Breast epithelium (tissue), 4 donors: Measurements from ENCODE around the gene POLR1C. TPM values are rescaled to one million over a fixed set of nuclear protein-coding genes. Genes with fewer than 3 reads are reported as not detected.

Experiments used
- DNase-seq, 2 donors: peaks; one replicate each; pipeline ENCODE4 v3.0.0-alpha.2; 2019; ENCODE audit warnings: low spot score in 2 of 2
- H3K27ac ChIP-seq, 2 donors: fragments of 200-600 bp; sonication (generic) in 1 of 2; one replicate each; pipeline ENCODE4 v1.5.1; 2016 to 2019; ENCODE audit warnings: mild to moderate bottlenecking in 1 of 2
- H3K27me3 ChIP-seq, 2 donors: fragments of 200-600 bp; sonication (generic) in 1 of 2; one replicate each; pipeline versions ENCODE4 v1.5.1 to v1.6.0; 2017 to 2019; ENCODE audit warnings: control low read depth in 1 of 2, mild to moderate bottlenecking in 1 of 2
- H3K36me3 ChIP-seq: fragments of 200-600 bp; one replicate; pipeline ENCODE4 v1.5.1; 2019
- H3K4me1 ChIP-seq, 2 donors: fragments of 200-600 bp; sonication (generic); one replicate each; pipeline ENCODE4 v1.5.1; 2016 to 2019; ENCODE audit warnings: control low read depth in 1 of 2
- H3K4me3 ChIP-seq, 3 donors: fragments of 200-600 bp; sonication (generic); 1 replicate in 2 of 3; 2 replicates in 1 of 3; pipeline ENCODE4 v1.5.1; 2016 to 2019; ENCODE audit warnings: mild to moderate bottlenecking in 3 of 3, moderate library complexity in 2 of 3
- H3K9me3 ChIP-seq, 2 donors: fragments of 200-600 bp; sonication (generic) in 1 of 2; one replicate each; pipeline ENCODE4 v1.5.1; 2016 to 2019; ENCODE audit warnings: control low read depth in 1 of 2
- CTCF ChIP-seq, 3 donors: fragments of 450-650 bp; IDR thresholded peaks; one replicate each; pipeline ENCODE4 v1.5.1; 2016 to 2017; ENCODE audit warnings: antibody characterized with exemption in 3 of 3, mild to moderate bottlenecking in 3 of 3, moderate library complexity in 3 of 3
- POLR2A ChIP-seq: fragments of 450-650 bp; IDR thresholded peaks from one replicate; pipeline ENCODE4 v1.6.1; 2016; ENCODE audit warnings: antibody characterized with exemption, mild to moderate bottlenecking, moderate library complexity
- POLR2AphosphoS5 ChIP-seq, 3 donors: sonication (generic); formaldehyde crosslinking; IDR thresholded peaks; one replicate each; pipeline ENCODE4 v1.6.1; 2017; ENCODE audit warnings: antibody characterized with exemption in 3 of 3
- intact Hi-C: fragments of 100-400 bp; cut with DNase I; formaldehyde crosslinking; loops from one replicate; pipeline ENCODE4 v1.15.1; 2023; ENCODE audit warnings: low total_unique reads
- total RNA-seq, 3 donors: library from RNA; depleted of rRNA; stranded (reverse); fragments of >200 nt; gene quantifications; one replicate each; pipeline ENCODE4 v1.1.0, GENCODE V29; 2016

POLR1C gene
- total RNA-seq, 3 donors from 2014 or later, result 18.9 to 38.8 (median 38.7) TPM

DNA sequence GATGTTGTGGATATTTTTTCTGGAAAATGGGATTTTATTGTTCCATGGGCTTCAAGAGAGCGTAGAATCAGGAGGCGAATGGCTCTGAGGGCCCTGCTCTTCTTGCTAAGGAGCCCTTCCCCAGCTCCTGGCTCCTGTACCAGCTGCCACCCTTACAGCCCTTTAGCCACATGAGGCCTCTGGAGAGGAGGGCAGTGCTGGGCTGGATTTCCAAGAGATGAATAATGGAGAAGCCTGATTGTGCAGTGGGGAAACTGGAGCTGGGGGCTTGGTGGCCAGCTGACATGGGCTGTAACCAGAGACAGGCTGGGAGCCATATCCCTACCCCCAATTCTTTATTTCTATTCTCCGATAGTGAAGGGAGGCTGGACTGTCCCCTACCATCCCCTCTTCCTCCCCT, 16.0 kb upstream of the POLR1C start:
- TF ChIP-seq POLR2AphosphoS5 (IDR thresholded peaks at IDR 0.05) (no peak), POLR2A (no peak), CTCF (IDR thresholded peaks at IDR 0.05) (no peak)
- peaks cover 4% of the 10 kb centered on the region for H3K36me3 ChIP-seq
- no peak overlapping the region for H3K27ac ChIP-seq
- H3K4me1 ChIP-seq, result peaks cover 0 to 5% of the 10 kb centered on the region in 2 donors
- no peak for DNase-seq
- H3K9me3 ChIP-seq, result no peaks in the 10 kb centered on the region
- H3K4me3 ChIP-seq, result no peak overlapping the region
- intact Hi-C loops, result loop anchor here (10.0 kb wide), 2 partner anchors 46 to 136 kb away; partner anchors contain the start of genes DLK2 and ZNF318
- H3K27me3 ChIP-seq, result no peaks in the 10 kb centered on the region

DNA sequence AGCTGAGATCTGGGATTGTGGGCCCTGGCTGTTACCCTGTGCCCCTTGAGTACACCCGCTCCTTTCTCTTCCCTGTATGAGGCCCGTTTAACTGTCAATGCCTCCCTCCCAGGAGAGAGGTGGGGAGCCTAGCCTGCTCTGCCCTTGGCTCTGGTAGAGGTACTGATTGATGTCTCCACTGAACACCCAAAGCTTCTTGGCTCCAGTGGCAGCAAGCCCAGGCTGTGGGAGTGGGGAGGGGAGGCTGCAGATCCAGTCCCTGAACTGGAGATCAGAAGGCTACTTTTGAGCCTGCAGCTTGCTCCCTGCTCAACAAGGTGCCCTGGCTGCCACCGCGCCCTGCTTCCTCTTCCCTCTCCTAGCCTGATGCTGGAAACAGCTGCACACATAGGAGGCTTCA, 14.2 kb upstream of the POLR1C start:
- Histone ChIP-seq H3K36me3 (peaks cover 4% of the 10 kb centered on the region), H3K27me3 (no peaks in the 10 kb centered on the region), H3K4me1 (no peaks in the 10 kb centered on the region), H3K27ac (no peak overlapping the region), H3K9me3 (no peaks in the 10 kb centered on the region), H3K4me3 (no peak overlapping the region)
- DNase-seq, result no peak
- TF ChIP-seq POLR2A (no peak), CTCF (IDR thresholded peaks at IDR 0.05) (no peak), POLR2AphosphoS5 (IDR thresholded peaks at IDR 0.05) (no peak)
- intact Hi-C loops, result loop anchor here (10.0 kb wide), 2 partner anchors 48 to 138 kb away; partner anchors contain the start of genes DLK2 and ZNF318

DNA sequence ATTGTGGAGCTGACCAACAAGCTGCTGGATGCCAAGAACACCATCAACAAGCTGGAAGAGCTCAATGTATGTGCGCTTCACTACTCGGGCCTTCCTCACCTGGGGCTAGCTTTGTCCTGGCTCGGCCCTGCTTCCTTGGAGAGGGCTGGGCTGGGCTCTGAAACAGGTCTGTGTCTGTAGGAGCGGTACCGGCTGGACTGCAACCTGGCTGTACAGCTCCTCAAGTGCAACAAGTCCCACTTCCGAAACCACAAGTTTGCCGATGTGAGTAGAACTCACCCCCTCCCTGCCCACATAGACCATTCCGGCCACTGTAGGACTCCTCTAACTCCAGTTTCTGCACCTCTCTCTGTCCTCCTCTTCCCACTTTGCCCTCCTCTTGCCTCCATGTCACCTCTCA, 13.4 kb upstream of the POLR1C start:
- Histone ChIP-seq H3K4me3 (no peak overlapping the region), H3K27ac (no peak overlapping the region), H3K27me3 (no peaks in the 10 kb centered on the region), H3K9me3 (no peaks in the 10 kb centered on the region), H3K4me1 (no peaks in the 10 kb centered on the region), H3K36me3 (peaks cover 4% of the 10 kb centered on the region)
- no peak for DNase-seq
- intact Hi-C loops, result loop anchor here (10.0 kb wide), 2 partner anchors 49 to 139 kb away; partner anchors contain the start of genes DLK2 and ZNF318
- TF ChIP-seq POLR2AphosphoS5 (IDR thresholded peaks at IDR 0.05), result no peak
- no peak for TF ChIP-seq POLR2A
- no peak for TF ChIP-seq CTCF (IDR thresholded peaks at IDR 0.05)

DNA sequence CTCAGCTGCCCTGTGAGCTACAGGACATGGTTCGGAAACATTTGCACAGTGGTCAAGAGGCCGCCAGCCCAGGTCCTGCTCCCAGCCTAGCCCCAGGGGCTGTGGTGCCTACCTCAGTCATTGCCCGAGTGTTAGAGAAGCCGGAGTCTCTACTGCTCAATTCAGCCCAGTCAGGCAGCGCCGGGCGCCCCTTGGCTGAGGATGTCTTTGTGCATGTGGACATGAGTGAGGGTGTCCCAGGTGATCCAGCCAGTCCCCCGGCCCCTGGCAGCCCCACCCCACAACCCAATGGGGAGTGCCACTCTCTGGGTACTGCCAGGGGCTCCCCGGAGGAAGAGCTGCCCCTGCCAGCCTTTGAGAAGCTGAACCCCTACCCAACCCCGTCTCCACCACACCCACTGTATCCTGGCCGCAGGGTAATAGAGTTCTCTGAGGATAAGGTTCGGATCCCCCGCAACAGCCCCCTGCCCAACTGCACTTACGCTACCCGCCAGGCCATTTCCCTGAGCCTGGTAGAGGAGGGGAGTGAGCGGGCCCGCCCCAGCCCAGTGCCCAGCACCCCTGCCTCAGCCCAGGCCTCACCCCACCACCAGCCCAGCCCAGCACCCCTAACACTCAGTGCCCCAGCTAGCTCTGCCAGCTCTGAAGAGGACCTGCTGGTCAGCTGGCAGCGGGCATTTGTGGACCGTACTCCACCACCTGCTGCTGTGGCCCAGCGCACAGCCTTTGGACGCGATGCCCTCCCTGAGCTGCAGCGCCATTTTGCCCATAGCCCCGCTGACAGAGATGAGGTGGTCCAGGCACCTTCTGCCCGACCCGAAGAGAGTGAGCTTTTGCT, 11.9 kb upstream of the POLR1C start:
- Histone ChIP-seq H3K36me3 (peaks cover 4% of the 10 kb centered on the region), H3K27me3 (no peaks in the 10 kb centered on the region), H3K27ac (no peak overlapping the region), H3K4me3 (no peak overlapping the region), H3K4me1 (no peaks in the 10 kb centered on the region), H3K9me3 (no peaks in the 10 kb centered on the region)
- intact Hi-C loops, result loop anchor here (10.0 kb wide), 2 partner anchors 50 to 140 kb away; partner anchors contain the start of genes DLK2 and ZNF318
- TF ChIP-seq POLR2AphosphoS5 (IDR thresholded peaks at IDR 0.05), result no peak
- no peak for TF ChIP-seq CTCF (IDR thresholded peaks at IDR 0.05)
- no peak for DNase-seq

GRCh38 chr6:43505718-43506117, 11.2 kb upstream of the POLR1C start:
- TF ChIP-seq POLR2A (no peak), CTCF (IDR thresholded peaks at IDR 0.05) (no peak), POLR2AphosphoS5 (IDR thresholded peaks at IDR 0.05) (no peak)
- intact Hi-C loops, result loop anchor here (10.0 kb wide), 2 partner anchors 51 to 141 kb away; partner anchors contain the start of genes DLK2 and ZNF318
- H3K27me3 ChIP-seq, result no peaks in the 10 kb centered on the region
- no peaks in the 10 kb centered on the region for H3K9me3 ChIP-seq
- H3K4me1 ChIP-seq, result no peaks in the 10 kb centered on the region
- DNase-seq, result no peak
- peaks cover 4% of the 10 kb centered on the region for H3K36me3 ChIP-seq
- H3K27ac ChIP-seq, result no peak overlapping the region
- no peak overlapping the region for H3K4me3 ChIP-seq
